Neural progenitor cell (in vitro differentiated cells): Measurements from ENCODE around the gene CRACR2A. TPM values are rescaled to one million over a fixed set of nuclear protein-coding genes. Genes with fewer than 3 reads are reported as not detected.

Experiments
- DNase-seq: peaks from one replicate; pipeline ENCODE4 v3.0.0-alpha.2; 2016; ENCODE audit warnings: low spot score
- H2AFZ ChIP-seq: fragments of 200-600 bp; sonication (generic); replicated peaks from 2 replicates; pipeline ENCODE4 v1.6.1; 2016; ENCODE audit warnings: antibody characterized with exemption
- H3F3A ChIP-seq: fragments of 200-600 bp; sonication (generic); 2 replicates; pipeline ENCODE4 v1.6.1; 2016; ENCODE audit warnings: antibody characterized with exemption, low read depth
- H3K27ac ChIP-seq: fragments of 200-600 bp; sonication (generic); 2 replicates; pipeline ENCODE4 v1.5.1; 2016; ENCODE audit warnings: mild to moderate bottlenecking
- H3K27me3 ChIP-seq: fragments of 200-600 bp; sonication (generic); 2 replicates; pipeline ENCODE4 v1.6.1; 2016; ENCODE audit warnings: mild to moderate bottlenecking, moderate library complexity
- H3K36me3 ChIP-seq: fragments of 200-600 bp; sonication (generic); 2 replicates; pipeline ENCODE4 v1.5.1; 2016
- H3K4me1 ChIP-seq: fragments of 200-600 bp; sonication (generic); 2 replicates; pipeline ENCODE4 v1.6.1; 2016; ENCODE audit warnings: mixed run types
- H3K4me2 ChIP-seq: fragments of 200-600 bp; sonication (generic); 2 replicates; pipeline ENCODE4 v1.6.1; 2016
- H3K4me3 ChIP-seq: fragments of 200-600 bp; sonication (generic); 2 replicates; pipeline ENCODE4 v1.5.1; 2016
- H3K79me2 ChIP-seq: fragments of 200-600 bp; sonication (generic); 2 replicates; pipeline ENCODE4 v1.6.1; 2016; ENCODE audit warnings: low read depth
- H3K9ac ChIP-seq: fragments of 200-600 bp; sonication (generic); 2 replicates; pipeline ENCODE4 v1.6.1; 2016
- H3K9me3 ChIP-seq: fragments of 200-600 bp; sonication (generic); 2 replicates; pipeline ENCODE4 v1.5.1; 2016; ENCODE audit warnings: low read depth
- H4K20me1 ChIP-seq: fragments of 200-600 bp; sonication (generic); 2 replicates; pipeline ENCODE4 v1.6.1; 2016; ENCODE audit warnings: low read depth
- H3K27ac Mint-ChIP-seq: 3 replicates; pipeline ENCODE4 v1.8.0; 2021; ENCODE audit warnings: mixed read lengths
- H3K27me3 Mint-ChIP-seq: 2 replicates; pipeline ENCODE4 v1.8.0; 2022; ENCODE audit warnings: low read depth, mild to moderate bottlenecking, inconsistent platforms, moderate library complexity, mixed read lengths; ENCODE audit not compliant: insufficient read depth
- H3K36me3 Mint-ChIP-seq: 3 replicates; pipeline ENCODE4 v1.8.0; 2021; ENCODE audit warnings: mixed read lengths
- H3K4me1 Mint-ChIP-seq: 3 replicates; pipeline ENCODE4 v1.8.0; 2021; ENCODE audit warnings: mixed read lengths
- H3K4me3 Mint-ChIP-seq: 3 replicates; pipeline ENCODE4 v1.8.0; 2021; ENCODE audit warnings: mild to moderate bottlenecking, moderate library complexity, mixed read lengths
- H3K9me3 Mint-ChIP-seq: 3 replicates; pipeline ENCODE4 v1.8.0; 2020; ENCODE audit warnings: mixed read lengths
- EZH2 ChIP-seq: fragments of 200-600 bp; sonication (generic); IDR thresholded peaks from 2 replicates; pipeline ENCODE4 v1.6.1; 2017; ENCODE audit warnings: antibody characterized with exemption, mild to moderate bottlenecking, moderate library complexity
- EZH2phosphoT487 ChIP-seq: fragments of 200-600 bp; sonication (generic); IDR thresholded peaks from 2 replicates; pipeline ENCODE4 v1.6.1; 2017; ENCODE audit warnings: antibody characterized with exemption
- total RNA-seq: library from RNA; depleted of rRNA; stranded (reverse); fragments of >200 nt; gene quantifications from 2 replicates; pipeline ENCODE4 v1.2.3, GENCODE V29; 2015; ENCODE audit warnings: low replicate concordance
- TF ChIP-seq, protein P1 (sequence below): fragments of 200-600 bp; sonication (generic); IDR thresholded peaks from 2 replicates; pipeline ENCODE4 v1.5.1; 2017; ENCODE audit warnings: antibody characterized with exemption, mild to moderate bottlenecking

The CRACR2A gene
- total RNA-seq, 1 donor from 2014 or later = 0.06 TPM

DNA sequence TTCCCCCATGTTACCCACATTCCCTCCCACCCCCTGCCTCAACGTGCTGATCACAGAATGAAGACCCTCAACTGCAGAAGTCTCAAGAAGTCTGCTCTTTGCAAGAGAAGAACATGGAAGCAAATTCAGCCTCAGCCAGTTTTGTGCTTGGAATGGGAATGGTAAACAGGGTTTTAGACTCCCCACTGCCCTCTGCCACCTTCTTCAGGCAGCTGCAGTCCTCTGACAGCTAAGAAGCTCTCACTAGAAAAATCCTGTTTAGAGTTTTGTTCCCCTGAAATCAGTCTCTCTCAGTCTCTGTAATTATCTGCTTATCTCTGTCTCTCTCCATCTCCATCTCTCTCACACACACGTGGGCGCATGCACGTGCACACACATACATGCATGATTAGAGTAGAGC lies 85.4 kb downstream of the CRACR2A start:
- no peaks in the 10 kb centered on the region for H3K9me3 ChIP-seq
- H4K20me1 ChIP-seq = no peaks in the 10 kb centered on the region
- H2AFZ ChIP-seq = no peak overlapping the region
- peaks cover 1% of the 10 kb centered on the region for H3K9me3 Mint-ChIP-seq
- H3K4me3 Mint-ChIP-seq = no peak overlapping the region
- TF ChIP-seq EZH2 (no peak), EZH2phosphoT487 (no peak)
- TF ChIP-seq, protein P1, sequence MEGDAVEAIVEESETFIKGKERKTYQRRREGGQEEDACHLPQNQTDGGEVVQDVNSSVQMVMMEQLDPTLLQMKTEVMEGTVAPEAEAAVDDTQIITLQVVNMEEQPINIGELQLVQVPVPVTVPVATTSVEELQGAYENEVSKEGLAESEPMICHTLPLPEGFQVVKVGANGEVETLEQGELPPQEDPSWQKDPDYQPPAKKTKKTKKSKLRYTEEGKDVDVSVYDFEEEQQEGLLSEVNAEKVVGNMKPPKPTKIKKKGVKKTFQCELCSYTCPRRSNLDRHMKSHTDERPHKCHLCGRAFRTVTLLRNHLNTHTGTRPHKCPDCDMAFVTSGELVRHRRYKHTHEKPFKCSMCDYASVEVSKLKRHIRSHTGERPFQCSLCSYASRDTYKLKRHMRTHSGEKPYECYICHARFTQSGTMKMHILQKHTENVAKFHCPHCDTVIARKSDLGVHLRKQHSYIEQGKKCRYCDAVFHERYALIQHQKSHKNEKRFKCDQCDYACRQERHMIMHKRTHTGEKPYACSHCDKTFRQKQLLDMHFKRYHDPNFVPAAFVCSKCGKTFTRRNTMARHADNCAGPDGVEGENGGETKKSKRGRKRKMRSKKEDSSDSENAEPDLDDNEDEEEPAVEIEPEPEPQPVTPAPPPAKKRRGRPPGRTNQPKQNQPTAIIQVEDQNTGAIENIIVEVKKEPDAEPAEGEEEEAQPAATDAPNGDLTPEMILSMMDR = peak; percentile 50
- H3K27ac ChIP-seq = no peak overlapping the region
- no peaks in the 10 kb centered on the region for H3K79me2 ChIP-seq
- H3K27me3 ChIP-seq = no peaks in the 10 kb centered on the region
- H3K4me3 ChIP-seq = no peak overlapping the region
- H3K9ac ChIP-seq = no peak overlapping the region
- H3K4me1 ChIP-seq = peaks cover 7% of the 10 kb centered on the region
- H3K27me3 Mint-ChIP-seq = no peaks in the 10 kb centered on the region
- peaks cover 39% of the 10 kb centered on the region for H3K4me1 Mint-ChIP-seq
- no peak overlapping the region for H3K27ac Mint-ChIP-seq
- no peaks in the 10 kb centered on the region for H3K36me3 ChIP-seq
- H3F3A ChIP-seq = peaks cover 10% of the 10 kb centered on the region
- no peaks in the 10 kb centered on the region for H3K36me3 Mint-ChIP-seq
- no peak overlapping the region for H3K4me2 ChIP-seq
- DNase-seq = peak; percentile 62

DNA sequence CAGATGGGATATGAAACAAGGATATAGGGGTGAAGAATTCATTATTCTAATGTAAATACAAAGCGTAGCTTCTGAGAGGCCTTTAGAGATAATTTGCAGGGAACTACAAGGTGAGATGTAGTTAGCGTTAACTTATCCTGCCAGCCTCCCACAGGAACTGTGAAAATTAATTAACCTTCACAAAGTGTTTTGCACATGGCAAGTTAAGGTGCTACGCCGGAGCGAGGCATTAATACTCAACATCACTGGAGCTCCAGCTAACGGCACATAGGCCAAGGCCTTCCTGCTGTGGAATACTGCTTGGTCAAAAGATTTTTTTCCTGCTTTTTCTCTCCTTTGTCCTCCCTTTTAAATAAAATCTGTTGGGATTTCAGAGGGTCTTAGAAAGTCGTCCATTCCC lies 86.5 kb downstream of the CRACR2A start:
- Histone ChIP-seq H3K36me3 (no peaks in the 10 kb centered on the region), H3K4me3 (no peak overlapping the region), H3K27ac (no peak overlapping the region), H3K27me3 (no peaks in the 10 kb centered on the region), H3K79me2 (no peaks in the 10 kb centered on the region), H3F3A (peaks cover 18% of the 10 kb centered on the region), H3K4me2 (no peak overlapping the region), H3K4me1 (peaks cover 13% of the 10 kb centered on the region), H3K9me3 (no peaks in the 10 kb centered on the region), H3K9ac (no peak overlapping the region), H2AFZ (no peak overlapping the region), H4K20me1 (no peaks in the 10 kb centered on the region)
- H3K9me3 Mint-ChIP-seq = peaks cover 1% of the 10 kb centered on the region
- H3K27me3 Mint-ChIP-seq = no peaks in the 10 kb centered on the region
- H3K27ac Mint-ChIP-seq = no peak overlapping the region
- no peak overlapping the region for H3K4me3 Mint-ChIP-seq
- H3K4me1 Mint-ChIP-seq = peaks cover 45% of the 10 kb centered on the region
- DNase-seq = no peak
- TF ChIP-seq, protein P1 = no peak
- TF ChIP-seq EZH2 = no peak
- no peak for TF ChIP-seq EZH2phosphoT487
- H3K36me3 Mint-ChIP-seq = no peaks in the 10 kb centered on the region

DNA sequence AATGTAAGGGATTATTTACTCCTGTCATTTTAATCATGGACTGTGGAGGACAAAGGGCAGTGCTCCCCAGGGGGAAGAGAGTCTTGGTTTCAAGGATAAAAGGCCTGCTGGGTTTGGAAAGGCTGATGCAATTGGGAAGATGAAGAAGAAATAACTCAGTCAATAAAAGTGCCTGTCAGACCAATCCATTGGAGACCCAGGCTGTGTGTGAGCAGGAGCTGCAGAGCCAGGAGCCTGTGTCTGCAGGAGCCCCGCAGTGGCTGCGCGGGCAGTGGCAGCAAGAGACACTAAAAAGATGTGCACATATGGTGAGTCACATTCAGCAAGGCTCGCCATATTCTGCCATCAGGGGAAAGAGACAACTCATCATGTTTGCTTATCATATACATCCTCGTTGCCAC lies 90.4 kb downstream of the CRACR2A start:
- no peaks in the 10 kb centered on the region for H3K9me3 Mint-ChIP-seq
- no peak overlapping the region for H3K4me3 Mint-ChIP-seq
- Histone ChIP-seq H3K27me3 (no peaks in the 10 kb centered on the region), H3K4me1 (peaks cover 13% of the 10 kb centered on the region), H4K20me1 (no peaks in the 10 kb centered on the region), H3F3A (peaks cover 18% of the 10 kb centered on the region), H3K27ac (no peak overlapping the region), H3K9me3 (no peaks in the 10 kb centered on the region), H3K9ac (no peak overlapping the region), H3K79me2 (no peaks in the 10 kb centered on the region), H2AFZ (no peak overlapping the region), H3K36me3 (no peaks in the 10 kb centered on the region), H3K4me3 (no peak overlapping the region), H3K4me2 (no peak overlapping the region)
- DNase-seq = peak; percentile 50
- H3K27ac Mint-ChIP-seq = no peak overlapping the region
- no peaks in the 10 kb centered on the region for H3K27me3 Mint-ChIP-seq
- no peaks in the 10 kb centered on the region for H3K36me3 Mint-ChIP-seq
- TF ChIP-seq, protein P1 = no peak
- TF ChIP-seq EZH2 = no peak
- no peak for TF ChIP-seq EZH2phosphoT487
- H3K4me1 Mint-ChIP-seq = peaks cover 28% of the 10 kb centered on the region
